ENCODE results near the gene PTPRJ. TPM values are rescaled to one million over a fixed set of nuclear protein-coding genes. Genes with fewer than 3 reads are reported as not detected.

The PTPRJ gene
- total and polyA plus RNA-seq, 2 of the 13 experiments (the other 11 are each of a cell fraction or from before 2014, with no cell fraction given), result 1.0 to 1.2 TPM

DNA sequence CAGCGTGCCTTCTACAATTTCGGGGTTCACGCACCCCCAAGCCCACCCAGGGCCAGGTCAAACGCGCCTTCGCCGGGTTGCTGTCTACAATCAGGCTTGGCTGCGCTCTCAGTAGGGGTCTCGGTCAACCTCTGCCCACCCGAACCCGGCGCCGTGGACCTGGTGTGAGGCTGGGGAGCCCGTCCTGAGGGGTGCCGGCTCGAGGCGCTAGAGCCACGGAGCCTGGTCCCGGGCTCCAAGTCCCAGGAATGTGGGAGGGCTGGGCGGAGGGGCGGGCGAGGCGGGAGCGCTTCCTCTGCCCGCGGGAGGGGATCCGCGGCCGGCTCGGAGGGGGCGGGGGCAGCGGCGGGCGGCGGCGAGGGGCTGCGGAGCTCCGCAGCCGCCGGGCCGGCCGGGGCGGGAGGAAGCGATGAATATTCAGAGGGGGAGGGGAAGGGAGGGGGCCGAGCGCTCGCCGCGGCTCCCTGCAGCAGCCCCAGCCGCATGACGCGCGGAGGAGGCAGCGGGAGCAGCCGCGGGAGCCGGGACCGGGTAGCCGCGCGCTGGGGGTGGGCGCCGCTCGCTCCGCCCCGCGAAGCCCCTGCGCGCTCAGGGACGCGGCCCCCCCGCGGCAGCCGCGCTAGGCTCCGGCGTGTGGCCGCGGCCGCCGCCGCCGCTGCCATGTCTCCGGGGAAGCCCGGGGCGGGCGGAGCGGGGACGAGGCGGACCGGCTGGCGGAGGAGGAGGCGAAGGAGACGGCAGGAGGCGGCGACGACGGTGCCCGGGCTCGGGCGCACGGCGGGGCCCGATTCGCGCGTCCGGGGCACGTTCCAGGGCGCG lies at the start of gene PTPRJ (continued):
- TF ChIP-seq, protein P1, sequence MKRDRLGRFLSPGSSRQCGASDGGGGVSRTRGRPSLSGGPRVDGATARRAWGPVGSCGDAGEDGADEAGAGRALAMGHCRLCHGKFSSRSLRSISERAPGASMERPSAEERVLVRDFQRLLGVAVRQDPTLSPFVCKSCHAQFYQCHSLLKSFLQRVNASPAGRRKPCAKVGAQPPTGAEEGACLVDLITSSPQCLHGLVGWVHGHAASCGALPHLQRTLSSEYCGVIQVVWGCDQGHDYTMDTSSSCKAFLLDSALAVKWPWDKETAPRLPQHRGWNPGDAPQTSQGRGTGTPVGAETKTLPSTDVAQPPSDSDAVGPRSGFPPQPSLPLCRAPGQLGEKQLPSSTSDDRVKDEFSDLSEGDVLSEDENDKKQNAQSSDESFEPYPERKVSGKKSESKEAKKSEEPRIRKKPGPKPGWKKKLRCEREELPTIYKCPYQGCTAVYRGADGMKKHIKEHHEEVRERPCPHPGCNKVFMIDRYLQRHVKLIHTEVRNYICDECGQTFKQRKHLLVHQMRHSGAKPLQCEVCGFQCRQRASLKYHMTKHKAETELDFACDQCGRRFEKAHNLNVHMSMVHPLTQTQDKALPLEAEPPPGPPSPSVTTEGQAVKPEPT (CRISPR knock-in tag; IDR thresholded peaks at IDR 0.05; ENCODE audit: low read depth), result no peak
- no peak for TF ChIP-seq KAT2B (IDR thresholded peaks at IDR 0.05; ENCODE audit: borderline replicate concordance, low read depth, low read length)
- TF ChIP-seq ZFY (CRISPR knock-in tag; IDR thresholded peaks at IDR 0.05), result peak; percentile 3; the same call in 1 of the 2 replicates
- TF ChIP-seq, protein P2, sequence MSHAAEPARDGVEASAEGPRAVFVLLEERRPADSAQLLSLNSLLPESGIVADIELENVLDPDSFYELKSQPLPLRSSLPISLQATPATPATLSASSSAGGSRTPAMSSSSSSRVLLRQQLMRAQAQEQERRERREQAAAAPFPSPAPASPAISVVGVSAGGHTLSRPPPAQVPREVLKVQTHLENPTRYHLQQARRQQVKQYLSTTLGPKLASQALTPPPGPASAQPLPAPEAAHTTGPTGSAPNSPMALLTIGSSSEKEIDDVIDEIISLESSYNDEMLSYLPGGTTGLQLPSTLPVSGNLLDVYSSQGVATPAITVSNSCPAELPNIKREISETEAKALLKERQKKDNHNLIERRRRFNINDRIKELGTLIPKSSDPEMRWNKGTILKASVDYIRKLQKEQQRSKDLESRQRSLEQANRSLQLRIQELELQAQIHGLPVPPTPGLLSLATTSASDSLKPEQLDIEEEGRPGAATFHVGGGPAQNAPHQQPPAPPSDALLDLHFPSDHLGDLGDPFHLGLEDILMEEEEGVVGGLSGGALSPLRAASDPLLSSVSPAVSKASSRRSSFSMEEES (CRISPR knock-in tag; IDR thresholded peaks at IDR 0.05), result no peak
- 0 out of 2 replicates have a peak, but pooled peaks have one; percentile 34 for TF ChIP-seq ZNF746 (CRISPR knock-in tag; IDR thresholded peaks at IDR 0.05)
- peak; percentile 16; the same call in 1 of the 2 replicates for TF ChIP-seq RAD21 (CRISPR knock-in tag; IDR thresholded peaks at IDR 0.05)
- TF ChIP-seq, protein P3, sequence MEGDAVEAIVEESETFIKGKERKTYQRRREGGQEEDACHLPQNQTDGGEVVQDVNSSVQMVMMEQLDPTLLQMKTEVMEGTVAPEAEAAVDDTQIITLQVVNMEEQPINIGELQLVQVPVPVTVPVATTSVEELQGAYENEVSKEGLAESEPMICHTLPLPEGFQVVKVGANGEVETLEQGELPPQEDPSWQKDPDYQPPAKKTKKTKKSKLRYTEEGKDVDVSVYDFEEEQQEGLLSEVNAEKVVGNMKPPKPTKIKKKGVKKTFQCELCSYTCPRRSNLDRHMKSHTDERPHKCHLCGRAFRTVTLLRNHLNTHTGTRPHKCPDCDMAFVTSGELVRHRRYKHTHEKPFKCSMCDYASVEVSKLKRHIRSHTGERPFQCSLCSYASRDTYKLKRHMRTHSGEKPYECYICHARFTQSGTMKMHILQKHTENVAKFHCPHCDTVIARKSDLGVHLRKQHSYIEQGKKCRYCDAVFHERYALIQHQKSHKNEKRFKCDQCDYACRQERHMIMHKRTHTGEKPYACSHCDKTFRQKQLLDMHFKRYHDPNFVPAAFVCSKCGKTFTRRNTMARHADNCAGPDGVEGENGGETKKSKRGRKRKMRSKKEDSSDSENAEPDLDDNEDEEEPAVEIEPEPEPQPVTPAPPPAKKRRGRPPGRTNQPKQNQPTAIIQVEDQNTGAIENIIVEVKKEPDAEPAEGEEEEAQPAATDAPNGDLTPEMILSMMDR (CRISPR knock-in tag; IDR thresholded peaks at IDR 0.05), result 0 out of 2 replicates have a peak, but pooled peaks have one; percentile 13
- TF ChIP-seq ZFP90 (CRISPR knock-in tag; IDR thresholded peaks at IDR 0.05; ENCODE audit: borderline replicate concordance), result 0 out of 2 replicates have a peak, but pooled peaks have one; percentile 42
- no peak for TF ChIP-seq KDM5B (CRISPR knock-in tag; IDR thresholded peaks at IDR 0.05; ENCODE audit: borderline replicate concordance)
- no peak for TF ChIP-seq ZNF790 (CRISPR knock-in tag; IDR thresholded peaks at IDR 0.05; ENCODE audit: borderline replicate concordance)
- no peak for TF ChIP-seq ZBTB7A (CRISPR knock-in tag; IDR thresholded peaks at IDR 0.05)
- TF ChIP-seq HDAC2 (CRISPR knock-in tag; IDR thresholded peaks at IDR 0.05), result no peak
- TF ChIP-seq ZNF274 (CRISPR knock-in tag; IDR thresholded peaks at IDR 0.05), result 0 out of 2 replicates have a peak, but pooled peaks have one; percentile 33
- no peak for TF ChIP-seq ZFP82 (CRISPR knock-in tag; IDR thresholded peaks at IDR 0.05; ENCODE audit: borderline replicate concordance)
- TF ChIP-seq, protein P4, sequence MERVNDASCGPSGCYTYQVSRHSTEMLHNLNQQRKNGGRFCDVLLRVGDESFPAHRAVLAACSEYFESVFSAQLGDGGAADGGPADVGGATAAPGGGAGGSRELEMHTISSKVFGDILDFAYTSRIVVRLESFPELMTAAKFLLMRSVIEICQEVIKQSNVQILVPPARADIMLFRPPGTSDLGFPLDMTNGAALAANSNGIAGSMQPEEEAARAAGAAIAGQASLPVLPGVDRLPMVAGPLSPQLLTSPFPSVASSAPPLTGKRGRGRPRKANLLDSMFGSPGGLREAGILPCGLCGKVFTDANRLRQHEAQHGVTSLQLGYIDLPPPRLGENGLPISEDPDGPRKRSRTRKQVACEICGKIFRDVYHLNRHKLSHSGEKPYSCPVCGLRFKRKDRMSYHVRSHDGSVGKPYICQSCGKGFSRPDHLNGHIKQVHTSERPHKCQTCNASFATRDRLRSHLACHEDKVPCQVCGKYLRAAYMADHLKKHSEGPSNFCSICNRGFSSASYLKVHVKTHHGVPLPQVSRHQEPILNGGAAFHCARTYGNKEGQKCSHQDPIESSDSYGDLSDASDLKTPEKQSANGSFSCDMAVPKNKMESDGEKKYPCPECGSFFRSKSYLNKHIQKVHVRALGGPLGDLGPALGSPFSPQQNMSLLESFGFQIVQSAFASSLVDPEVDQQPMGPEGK (CRISPR knock-in tag; IDR thresholded peaks at IDR 0.05), result peak; percentile 50; the same call in 1 of the 2 replicates
- no peak for TF ChIP-seq TSC22D2 (CRISPR knock-in tag; IDR thresholded peaks at IDR 0.05; ENCODE audit: borderline replicate concordance)
- TF ChIP-seq, protein P5, sequence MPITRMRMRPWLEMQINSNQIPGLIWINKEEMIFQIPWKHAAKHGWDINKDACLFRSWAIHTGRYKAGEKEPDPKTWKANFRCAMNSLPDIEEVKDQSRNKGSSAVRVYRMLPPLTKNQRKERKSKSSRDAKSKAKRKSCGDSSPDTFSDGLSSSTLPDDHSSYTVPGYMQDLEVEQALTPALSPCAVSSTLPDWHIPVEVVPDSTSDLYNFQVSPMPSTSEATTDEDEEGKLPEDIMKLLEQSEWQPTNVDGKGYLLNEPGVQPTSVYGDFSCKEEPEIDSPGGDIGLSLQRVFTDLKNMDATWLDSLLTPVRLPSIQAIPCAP (CRISPR knock-in tag; IDR thresholded peaks at IDR 0.05; ENCODE audit: low read depth), result no peak
- no peak for TF ChIP-seq ZNF549 (CRISPR knock-in tag; IDR thresholded peaks at IDR 0.05)
- TF ChIP-seq ZSCAN21 (CRISPR knock-in tag; IDR thresholded peaks at IDR 0.05; ENCODE audit: borderline replicate concordance), result no peak
- TF ChIP-seq NR3C1 (CRISPR knock-in tag; IDR thresholded peaks at IDR 0.05), result no peak
- 0 out of 2 replicates have a peak, but pooled peaks have one; percentile 40 for TF ChIP-seq SALL2 (CRISPR knock-in tag; IDR thresholded peaks at IDR 0.05)
